ENCODE results near the gene ARMH1. TPM values are rescaled to one million over a fixed set of nuclear protein-coding genes. Genes with fewer than 3 reads are reported as not detected.

The ARMH1 gene
- polyA plus RNA-seq, 1 of the 3 experiments (the other 2 are of a cell fraction) = 6.6 TPM

- Histone ChIP-seq H2AFZ (ENCODE audit: low read depth) (peak overlapping the region; percentile 80; the same call in 1 of the 2 replicates), H3K9me3 (no peaks in the 10 kb centered on the region), H3K9ac (peak overlapping the region; percentile 58; the same call in 1 of the 2 replicates), H3K36me3 (replicated peaks in 1 of 2; ENCODE audit: control insufficient read depth in 1 of 2, insufficient read depth in 2 of 2, low read length in 1 of 2) (no peaks in the 10 kb centered on the region), H3F3A (replicated peaks; ENCODE audit: insufficient read depth) (peaks cover 9% of the 10 kb centered on the region), H3K27me3 (ENCODE audit: insufficient read depth) (no peaks in the 10 kb centered on the region), H3K79me2 (ENCODE audit: insufficient read depth) (no peaks in the 10 kb centered on the region), H3K27ac (ENCODE audit: low read depth in 2 of 2, low read length in 1 of 2) (peak overlapping the region in 1 of 2 experiments; percentile 86; a peak in 2 of 4 replicates), H4K20me1 (ENCODE audit: insufficient read depth) (no peaks in the 10 kb centered on the region), H3K9me2 (no peaks in the 10 kb centered on the region), H3K4me1 (ENCODE audit: control insufficient read depth in 1 of 2, insufficient read depth in 2 of 2, low read depth in 1 of 2, low read length in 1 of 2) (0 out of 4 replicates have a peak, but pooled peaks cover 0 to 5% of the 10 kb centered on the region in 2 experiments), H3K4me3 (ENCODE audit: low read depth in 2 of 2, low read length in 1 of 2) (no peak overlapping the region), H3K4me2 (peak overlapping the region; percentile 60)
- POLR2A ChIA-PET = no interaction called here
- peak; percentile 57 for TF ChIP-seq PBX3 (IDR thresholded peaks at IDR 0.05)
- TF ChIP-seq SMC3 (IDR thresholded peaks at IDR 0.05; ENCODE audit: low read depth, low read length) = no peak
- no peak for TF ChIP-seq MEF2A (IDR thresholded peaks at IDR 0.05; ENCODE audit: borderline replicate concordance, low read depth)
- TF ChIP-seq TAF1 (IDR thresholded peaks at IDR 0.05; ENCODE audit: borderline replicate concordance, low read depth, low read length) = peak; percentile 35; the same call in 1 of the 2 replicates
- TF ChIP-seq RFX5 (IDR thresholded peaks at IDR 0.05; ENCODE audit: low read length) = no peak
- no peak for TF ChIP-seq IRF3 (IDR thresholded peaks at IDR 0.05; ENCODE audit: low read depth, low read length)
- TF ChIP-seq JUND (IDR thresholded peaks at IDR 0.05) = peak; percentile 81
- TF ChIP-seq ELF1 (IDR thresholded peaks at IDR 0.05) = no peak
- TF ChIP-seq SIN3A (IDR thresholded peaks at IDR 0.05; ENCODE audit: borderline replicate concordance, low read depth, low read length) = 0 out of 2 replicates have a peak, but pooled peaks have one; percentile 23
- no peak for TF ChIP-seq FOXJ3 (CRISPR knock-in tag; IDR thresholded peaks at IDR 0.05)
- TF ChIP-seq USF2 (IDR thresholded peaks at IDR 0.05; ENCODE audit: borderline replicate concordance, low read depth, low read length) = no peak
- TF ChIP-seq MAX (IDR thresholded peaks at IDR 0.05; ENCODE audit: low read depth) = 0 out of 2 replicates have a peak, but pooled peaks have one; percentile 30
- TF ChIP-seq NRF1 (IDR thresholded peaks at IDR 0.05; ENCODE audit: low read depth, low read length) = no peak
- no peak for TF ChIP-seq TEAD4 (IDR thresholded peaks at IDR 0.05; ENCODE audit: borderline replicate concordance, insufficient read depth)
- peak; percentile 93 for TF ChIP-seq TCF12 (IDR thresholded peaks at IDR 0.05)
- TF ChIP-seq USF1 (IDR thresholded peaks at IDR 0.05; ENCODE audit: borderline replicate concordance, low read depth) = no peak
- TF ChIP-seq REST (IDR thresholded peaks at IDR 0.05; ENCODE audit: low read depth, low read length) = no peak
- no peak for TF ChIP-seq RXRA (IDR thresholded peaks at IDR 0.05; ENCODE audit: borderline replicate concordance, low read depth)
- TF ChIP-seq POLR2AphosphoS5 (IDR thresholded peaks at IDR 0.05; ENCODE audit: low read depth, low read length) = peak; percentile 57; the same call in 1 of the 2 replicates
- TF ChIP-seq FOXM1 (IDR thresholded peaks at IDR 0.05; ENCODE audit: low read depth) = no peak
- TF ChIP-seq MXI1 (IDR thresholded peaks at IDR 0.05; ENCODE audit: low read depth, low read length) = no peak
- TF ChIP-seq FOSL2 (IDR thresholded peaks at IDR 0.05; ENCODE audit: borderline replicate concordance, low read depth) = peak; percentile 92
- TF ChIP-seq EP300 (IDR thresholded peaks at IDR 0.05; ENCODE audit: borderline replicate concordance in 1 of 2, low read depth in 1 of 2, low read length in 1 of 2) = peak in 1 of 2 experiments; percentile 31; a peak in 1 of 4 replicates
- CTCF ChIA-PET = interaction anchor here (0.8 to 2.3 kb wide), 10 partner anchors 8 to 304 kb away, joined by 3 to 9 read pairs (median 4); partner anchors contain the start of genes HECTD3 and RNU5D-1
- WGBS (ENCODE audit: low lambda C conversion rate) = 52% methylated on average over 6 of the region's 6 CpGs
- DNase-seq = no peak
Observed at GRCh38 chr1:44707112-44707881, 32.8 kb downstream of the ARMH1 start.
